ENCODE results near the gene NHERF2. TPM values are rescaled to one million over a fixed set of nuclear protein-coding genes. Genes with fewer than 3 reads are reported as not detected.

The NHERF2 gene
- total and polyA plus RNA-seq, 9 of the 15 experiments (the other 6 are each of a cell fraction or from before 2014, with no cell fraction given): 0.15 to 42.0 (median 12.5) TPM

- TF ChIP-seq IRF1 (CRISPR knock-in tag; IDR thresholded peaks at IDR 0.05; ENCODE audit: borderline replicate concordance) (0 out of 2 replicates have a peak, but pooled peaks have one; percentile 57), MBD2 (IDR thresholded peaks at IDR 0.05; ENCODE audit: borderline replicate concordance, low read depth) (no peak), ARNT (IDR thresholded peaks at IDR 0.05) (no peak), BMI1 (IDR thresholded peaks at IDR 0.05; ENCODE audit: low read length) (no peak), HMGN3 (IDR thresholded peaks at IDR 0.05; ENCODE audit: borderline replicate concordance, extremely low read depth, insufficient read length, low read depth, low read length) (no peak), FOXM1 (IDR thresholded peaks at IDR 0.05; ENCODE audit: low read depth) (no peak), FOXM1 (CRISPR knock-in tag; IDR thresholded peaks at IDR 0.05; ENCODE audit: low read depth) (peak; percentile 52; the same call in 1 of the 2 replicates), ZNF436 (CRISPR knock-in tag; IDR thresholded peaks at IDR 0.05) (no peak), MAX (CRISPR knock-in tag; IDR thresholded peaks at IDR 0.05) (no peak; the same call in 1 of the 2 replicates), GTF3C2 (IDR thresholded peaks at IDR 0.05; ENCODE audit: borderline replicate concordance, extremely low read depth, insufficient read length) (no peak), EP400 (IDR thresholded peaks at IDR 0.05) (no peak), KAT7 (CRISPR knock-in tag; IDR thresholded peaks at IDR 0.05; ENCODE audit: borderline replicate concordance) (0 out of 2 replicates have a peak, but pooled peaks have one; percentile 34), SNRNP70 (optimal IDR thresholded peaks at IDR 0.05; ENCODE audit: low read depth, low read length) (no peak), ATF2 (CRISPR knock-in tag; IDR thresholded peaks at IDR 0.05) (no peak), ZNF609 (CRISPR knock-in tag; IDR thresholded peaks at IDR 0.05; ENCODE audit: borderline replicate concordance) (no peak), KLF16 (IDR thresholded peaks at IDR 0.05) (no peak), ASH1L (IDR thresholded peaks at IDR 0.05; ENCODE audit: borderline replicate concordance, low read depth, partially characterized antibody) (no peak)
Measured at GRCh38 chr16:2009164-2009711, 17.5 kb upstream of the NHERF2 start (continued).

Measured in K562 (cell line).